CD4-positive, alpha-beta T cell (primary cell): ENCODE measurements around the gene MTTP. TPM values are rescaled to one million over a fixed set of nuclear protein-coding genes. Genes with fewer than 3 reads are reported as not detected.

ENCODE experiments used
- ATAC-seq: fragments of 200-7000 bp; cut with Tn5 transposase; one replicate; pipeline ENCODE4 v1.10.0; 2022; ENCODE audit warnings: mild to moderate bottlenecking; ENCODE audit not compliant: poor library complexity
- CTCF ChIA-PET: fragments of 350-600 bp; sonication (Branson Sonifier 250); formaldehyde crosslinking; loops from one replicate; lab custom pipeline; 2021; ENCODE audit warnings: antibody characterized with exemption, inconsistent platforms; lab: Charles Lee
- POLR2A ChIA-PET: fragments of 350-600 bp; sonication (Branson Sonifier 250); formaldehyde crosslinking; loops from one replicate; lab custom pipeline; 2021; ENCODE audit warnings: antibody characterized with exemption, inconsistent platforms; lab: Charles Lee
- DNase-seq, 14 experiments: peaks; one replicate each; pipeline ENCODE4 v3.0.0-alpha.2; 2013 to 2020; ENCODE audit warnings: mixed read lengths in 2 of 14
- H3K27ac ChIP-seq, 2 donors: one replicate each; pipeline versions ENCODE4 v1.5.1 to v1.7.0; 2013; ENCODE audit warnings: low read length in 2 of 2, low read depth in 1 of 2, mild to moderate bottlenecking in 1 of 2
- H3K27me3 ChIP-seq, 2 experiments: 1 replicate in 1 of 2; 2 replicates in 1 of 2; pipeline versions ENCODE4 v1.6.1 to v1.7.0; 2013; ENCODE audit warnings: low read length in 2 of 2, control low read depth in 1 of 2, mild to moderate bottlenecking in 1 of 2, moderate library complexity in 1 of 2; ENCODE audit not compliant: insufficient read depth in 2 of 2, control insufficient read depth in 1 of 2
- H3K36me3 ChIP-seq: one replicate; pipeline ENCODE4 v1.6.1; 2013; ENCODE audit warnings: low read length, control low read depth; ENCODE audit not compliant: insufficient read depth
- H3K4me1 ChIP-seq: one replicate; pipeline ENCODE4 v1.6.1; 2013; ENCODE audit warnings: low read length, control low read depth; ENCODE audit not compliant: insufficient read depth
- H3K4me3 ChIP-seq: one replicate; pipeline ENCODE4 v1.5.1; 2013; ENCODE audit warnings: mild to moderate bottlenecking, low read length, moderate library complexity
- H3K9me3 ChIP-seq, 2 experiments: 1 replicate in 1 of 2; 2 replicates in 1 of 2; pipeline versions ENCODE4 v1.6.1 to v1.7.0; 2013; ENCODE audit warnings: low read length in 2 of 2, mild to moderate bottlenecking in 2 of 2, control low read depth in 1 of 2, moderate library complexity in 1 of 2; ENCODE audit not compliant: control insufficient read depth in 1 of 2, insufficient read depth in 1 of 2
- H3K27ac Mint-ChIP-seq: one replicate; pipeline ENCODE4 v1.8.0; 2020; ENCODE audit warnings: mixed read lengths
- H3K27me3 Mint-ChIP-seq: one replicate; pipeline ENCODE4 v1.8.0; 2021; ENCODE audit warnings: mixed read lengths
- H3K36me3 Mint-ChIP-seq: one replicate; pipeline ENCODE4 v1.8.0; 2021; ENCODE audit warnings: low read depth, mixed read lengths
- H3K4me1 Mint-ChIP-seq: one replicate; pipeline ENCODE4 v1.8.0; 2021; ENCODE audit warnings: low read depth, mixed read lengths
- H3K4me3 Mint-ChIP-seq: one replicate; pipeline ENCODE4 v1.8.0; 2020; ENCODE audit warnings: mild to moderate bottlenecking, mixed read lengths
- H3K9me3 Mint-ChIP-seq: one replicate; pipeline ENCODE4 v1.8.0; 2020; ENCODE audit warnings: mixed read lengths
- CTCF ChIP-seq: fragments of 200-600 bp; IDR thresholded peaks from one replicate; pipeline ENCODE4 v1.8.0; 2022; ENCODE audit warnings: antibody characterized with exemption, mild to moderate bottlenecking
- intact Hi-C, 2 experiments: fragments of 100-400 bp; cut with DNase I in 1 of 2; cut with micrococcal nuclease in 1 of 2; formaldehyde crosslinking; loops; one replicate each; pipeline versions ENCODE4 v1.15.1 to v1.9.0; 2023 to 2025; cut with DNase I, micrococcal nuclease
- total RNA-seq, 174 experiments: library from RNA in 2 of 174; stranded (reverse) in 2 of 174; gene quantifications; one replicate each; pipeline ENCODE4 v1.2.3 and lab custom pipeline; 2021 to 2026

Gene MTTP
- total RNA-seq, 2 experiments from 2014 or later: not detected

- Mint-ChIP-seq H3K27me3 (peaks cover 28% of the 10 kb centered on the region), H3K9me3 (no peaks in the 10 kb centered on the region), H3K27ac (no peak overlapping the region), H3K4me1 (no peaks in the 10 kb centered on the region), H3K36me3 (no peaks in the 10 kb centered on the region), H3K4me3 (no peak overlapping the region)
- H3K4me1 ChIP-seq: no peaks in the 10 kb centered on the region
- ChIA-PET POLR2A (no interaction called here), CTCF (no interaction called here)
- no peaks in the 10 kb centered on the region for H3K36me3 ChIP-seq
- ATAC-seq: no peak
- H3K9me3 ChIP-seq: no peaks in the 10 kb centered on the region
- H3K27ac ChIP-seq: no peak overlapping the region
- DNase-seq: no peak
- intact Hi-C loops: no loop called here
- no peak for TF ChIP-seq CTCF
- no peaks in the 10 kb centered on the region for H3K27me3 ChIP-seq
- H3K4me3 ChIP-seq: no peak overlapping the region
Observed at GRCh38 chr4:99628040-99628439, 53.4 kb downstream of the MTTP start.

GRCh38 chr4:99629962-99630554 lies 55.4 kb downstream of the MTTP start:
- TF ChIP-seq CTCF: no peak
- Histone ChIP-seq H3K4me3 (no peak overlapping the region), H3K4me1 (no peaks in the 10 kb centered on the region), H3K27ac (no peak overlapping the region), H3K36me3 (no peaks in the 10 kb centered on the region), H3K27me3 (no peaks in the 10 kb centered on the region), H3K9me3 (no peaks in the 10 kb centered on the region)
- Mint-ChIP-seq H3K27me3 (peaks cover 24% of the 10 kb centered on the region), H3K9me3 (no peaks in the 10 kb centered on the region), H3K4me1 (no peaks in the 10 kb centered on the region), H3K36me3 (no peaks in the 10 kb centered on the region), H3K4me3 (no peak overlapping the region), H3K27ac (no peak overlapping the region)
- ChIA-PET POLR2A (no interaction called here), CTCF (no interaction called here)
- DNase-seq (no peak), ATAC-seq (no peak)
- intact Hi-C loops: no loop called here

DNA sequence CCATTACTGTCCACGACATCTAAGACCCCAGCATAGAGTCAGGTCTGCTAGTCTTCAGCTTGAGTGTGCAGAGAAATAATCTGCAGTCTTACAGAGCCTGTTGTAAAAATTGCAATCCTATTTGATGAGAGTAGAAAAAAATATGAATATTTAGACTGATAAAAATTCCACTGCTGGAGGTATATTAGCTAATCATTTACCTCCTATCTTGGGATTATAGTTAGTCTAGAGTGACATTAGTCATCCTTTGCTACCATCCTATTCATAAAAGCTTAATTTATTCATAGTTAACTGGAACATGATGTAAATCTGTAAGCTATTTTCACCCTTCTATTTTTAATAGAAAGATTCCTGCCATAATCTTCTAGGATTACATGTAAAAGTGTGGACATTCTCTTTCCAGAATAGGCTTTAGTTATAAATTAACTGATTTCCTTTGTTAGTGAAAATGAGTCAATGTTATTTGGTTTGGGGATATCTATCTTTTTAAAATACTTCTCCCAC lies 56.3 kb downstream of the MTTP start:
- Mint-ChIP-seq H3K9me3 (no peaks in the 10 kb centered on the region), H3K27ac (no peak overlapping the region), H3K36me3 (no peaks in the 10 kb centered on the region), H3K4me3 (no peak overlapping the region), H3K27me3 (peaks cover 24% of the 10 kb centered on the region), H3K4me1 (no peaks in the 10 kb centered on the region)
- ChIA-PET CTCF (no interaction called here), POLR2A (no interaction called here)
- ATAC-seq (no peak), DNase-seq (no peak)
- no peak overlapping the region for H3K4me3 ChIP-seq
- TF ChIP-seq CTCF: no peak
- H3K4me1 ChIP-seq: no peaks in the 10 kb centered on the region
- H3K36me3 ChIP-seq: no peaks in the 10 kb centered on the region
- no peaks in the 10 kb centered on the region for H3K9me3 ChIP-seq
- intact Hi-C loops: no loop called here
- no peaks in the 10 kb centered on the region for H3K27me3 ChIP-seq
- no peak overlapping the region for H3K27ac ChIP-seq
